Esophagus muscularis mucosa (tissue), 4 donors: ENCODE results near the gene MPZL1. TPM values are rescaled to one million over a fixed set of nuclear protein-coding genes. Genes with fewer than 3 reads are reported as not detected.

Source experiments
- DNase-seq: peaks from one replicate; pipeline ENCODE4 v3.0.0-alpha.2; 2017; ENCODE audit errors: extremely low spot score
- H3K27ac ChIP-seq, 4 donors: fragments of 200-600 bp; sonication (generic); replicated peaks in 1 of 4; 1 replicate in 3 of 4; 2 replicates in 1 of 4; pipeline ENCODE4 v1.5.1; 2016 to 2019; ENCODE audit warnings: mild to moderate bottlenecking in 1 of 4
- H3K27me3 ChIP-seq, 4 donors: fragments of 200-600 bp; sonication (generic); one replicate each; pipeline versions ENCODE4 v1.5.1 to v1.6.0; 2016 to 2019
- H3K36me3 ChIP-seq, 4 donors: fragments of 200-600 bp; sonication (generic); one replicate each; pipeline ENCODE4 v1.5.1; 2016 to 2019
- H3K4me1 ChIP-seq, 4 donors: fragments of 200-600 bp; sonication (generic); one replicate each; pipeline ENCODE4 v1.5.1; 2016 to 2019
- H3K4me3 ChIP-seq, 4 donors: fragments of 200-600 bp; sonication (generic); 1 replicate in 2 of 4; 2 replicates in 2 of 4; pipeline ENCODE4 v1.5.1; 2016 to 2019; ENCODE audit warnings: mild to moderate bottlenecking in 4 of 4, moderate library complexity in 1 of 4
- H3K9me3 ChIP-seq, 4 donors: fragments of 200-600 bp; sonication (generic); 1 replicate in 3 of 4; 2 replicates in 1 of 4; pipeline ENCODE4 v1.5.1; 2016 to 2019
- EP300 ChIP-seq: sonication (generic); formaldehyde crosslinking; IDR thresholded peaks from one replicate; pipeline ENCODE4 v1.6.1; 2017; ENCODE audit warnings: antibody characterized with exemption
- POLR2A ChIP-seq: fragments of 450-650 bp; IDR thresholded peaks from one replicate; pipeline ENCODE4 v1.6.1; 2017; ENCODE audit warnings: antibody characterized with exemption, moderate library complexity, mild to moderate bottlenecking, low read depth
- POLR2AphosphoS5 ChIP-seq, 2 donors: sonication (generic); formaldehyde crosslinking; IDR thresholded peaks; one replicate each; pipeline ENCODE4 v1.6.1; 2017; ENCODE audit warnings: antibody characterized with exemption in 2 of 2
- WGBS: methylation state at CpG from one replicate; pipeline ENCODE4 v1.1.5; 2018; 5-methylcytosine and 5-hydroxymethylcytosine counted together
- intact Hi-C: fragments of 100-400 bp; cut with DNase I; formaldehyde crosslinking; loops from one replicate; pipeline ENCODE4 v1.15.1; 2023
- total RNA-seq, 4 donors: library from RNA; depleted of rRNA; stranded (reverse); fragments of >200 nt; gene quantifications; one replicate each; pipeline versions ENCODE4 v1.1.0 to v1.2.1, GENCODE V29; 2016
- TF ChIP-seq, protein P1 (sequence below), 3 experiments: fragments of 200-600 bp in 2 of 3; fragments of 450-650 bp in 1 of 3; sonication (generic) in 2 of 3; IDR thresholded peaks; one replicate each; pipeline ENCODE4 v1.5.1; 2017 to 2019; ENCODE audit warnings: antibody characterized with exemption in 3 of 3, mild to moderate bottlenecking in 2 of 3, moderate library complexity in 1 of 3

The MPZL1 gene
- total RNA-seq, 4 donors from 2014 or later = 72.7 to 130 (median 107) TPM

- intact Hi-C loops = loop anchor here (10.0 kb wide), 1 partner anchor 409 kb away; no protein-coding TSS in a partner anchor
- H3K27me3 ChIP-seq = no peaks in the 10 kb centered on the region
- WGBS = 93% methylated on average over 4 of the region's 7 CpGs
- TF ChIP-seq EP300 = no peak
- H3K36me3 ChIP-seq = peaks cover 5 to 75% (median 51%) of the 10 kb centered on the region in 4 donors
- H3K9me3 ChIP-seq = no peaks in the 10 kb centered on the region
- no peak overlapping the region for H3K4me3 ChIP-seq
- H3K4me1 ChIP-seq = peaks cover 0 to 21% (median 9%) of the 10 kb centered on the region in 4 donors
- DNase-seq = no peak
- H3K27ac ChIP-seq = no peak overlapping the region
These were observed 28.2 kb upstream of the MPZL1 start for GRCh38 chr1:167693425-167694045.

GRCh38 chr1:167694691-167695090 is 27.1 kb upstream of the MPZL1 start:
- Histone ChIP-seq H3K27me3 (no peaks in the 10 kb centered on the region), H3K9me3 (no peaks in the 10 kb centered on the region), H3K27ac (no peak overlapping the region), H3K36me3 (peaks cover 5 to 85% (median 57%) of the 10 kb centered on the region in 4 donors), H3K4me3 (no peak overlapping the region), H3K4me1 (peaks cover 0 to 19% (median 8%) of the 10 kb centered on the region in 4 donors)
- WGBS = 82% methylated on average over 2 of the region's 2 CpGs
- no peak for DNase-seq
- intact Hi-C loops = loop anchor here (10.0 kb wide), 1 partner anchor 410 kb away; no protein-coding TSS in a partner anchor
- TF ChIP-seq, protein P1, sequence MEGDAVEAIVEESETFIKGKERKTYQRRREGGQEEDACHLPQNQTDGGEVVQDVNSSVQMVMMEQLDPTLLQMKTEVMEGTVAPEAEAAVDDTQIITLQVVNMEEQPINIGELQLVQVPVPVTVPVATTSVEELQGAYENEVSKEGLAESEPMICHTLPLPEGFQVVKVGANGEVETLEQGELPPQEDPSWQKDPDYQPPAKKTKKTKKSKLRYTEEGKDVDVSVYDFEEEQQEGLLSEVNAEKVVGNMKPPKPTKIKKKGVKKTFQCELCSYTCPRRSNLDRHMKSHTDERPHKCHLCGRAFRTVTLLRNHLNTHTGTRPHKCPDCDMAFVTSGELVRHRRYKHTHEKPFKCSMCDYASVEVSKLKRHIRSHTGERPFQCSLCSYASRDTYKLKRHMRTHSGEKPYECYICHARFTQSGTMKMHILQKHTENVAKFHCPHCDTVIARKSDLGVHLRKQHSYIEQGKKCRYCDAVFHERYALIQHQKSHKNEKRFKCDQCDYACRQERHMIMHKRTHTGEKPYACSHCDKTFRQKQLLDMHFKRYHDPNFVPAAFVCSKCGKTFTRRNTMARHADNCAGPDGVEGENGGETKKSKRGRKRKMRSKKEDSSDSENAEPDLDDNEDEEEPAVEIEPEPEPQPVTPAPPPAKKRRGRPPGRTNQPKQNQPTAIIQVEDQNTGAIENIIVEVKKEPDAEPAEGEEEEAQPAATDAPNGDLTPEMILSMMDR (IDR thresholded peaks at IDR 0.05) = no peak
- TF ChIP-seq POLR2AphosphoS5 (IDR thresholded peaks at IDR 0.05) = no peak
- no peak for TF ChIP-seq POLR2A
- TF ChIP-seq EP300 = no peak

DNA sequence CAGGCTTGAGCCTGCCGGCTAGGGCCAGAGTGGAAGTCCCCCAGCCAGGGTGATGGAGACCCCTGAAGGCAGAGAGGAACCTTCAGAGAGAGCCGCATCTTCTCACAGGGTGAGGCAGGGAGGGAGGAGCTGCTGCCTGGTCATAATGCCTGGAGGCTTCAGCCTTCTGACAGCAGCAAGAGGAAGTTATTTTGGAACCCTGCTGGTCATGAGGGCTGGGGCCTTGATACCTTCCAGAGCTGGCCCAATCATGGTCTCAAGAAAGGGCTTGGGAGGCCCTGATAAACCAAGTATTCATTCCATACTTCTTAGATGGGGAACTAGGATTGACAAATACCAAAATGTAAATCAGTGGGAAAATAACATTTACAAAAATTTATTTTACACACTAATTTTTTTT is 26.6 kb upstream of the MPZL1 start:
- TF ChIP-seq, protein P1 (IDR thresholded peaks at IDR 0.05) = no peak
- TF ChIP-seq POLR2AphosphoS5 (IDR thresholded peaks at IDR 0.05) (no peak), EP300 (no peak), POLR2A (no peak)
- 85% methylated on average over 2 of the region's 2 CpGs for WGBS
- H3K27ac ChIP-seq = no peak overlapping the region
- H3K4me3 ChIP-seq = no peak overlapping the region
- H3K4me1 ChIP-seq = peaks cover 0 to 19% (median 8%) of the 10 kb centered on the region in 4 donors
- no peak for DNase-seq
- H3K36me3 ChIP-seq = peaks cover 5 to 85% (median 54%) of the 10 kb centered on the region in 4 donors
- no peaks in the 10 kb centered on the region for H3K9me3 ChIP-seq
- H3K27me3 ChIP-seq = no peaks in the 10 kb centered on the region
- intact Hi-C loops = loop anchor here (10.0 kb wide), 1 partner anchor 410 kb away; no protein-coding TSS in a partner anchor

- intact Hi-C loops = loop anchor here (10.0 kb wide), 1 partner anchor 411 kb away; no protein-coding TSS in a partner anchor
- peaks cover 0 to 19% (median 8%) of the 10 kb centered on the region in 4 donors for H3K4me1 ChIP-seq
- WGBS = 89% methylated on average over 5 of the region's 7 CpGs
- H3K36me3 ChIP-seq = peaks cover 0 to 78% (median 46%) of the 10 kb centered on the region in 4 donors
- H3K9me3 ChIP-seq = no peaks in the 10 kb centered on the region
- H3K4me3 ChIP-seq = no peak overlapping the region
- no peak overlapping the region for H3K27ac ChIP-seq
- DNase-seq = no peak
- TF ChIP-seq EP300 (no peak), POLR2AphosphoS5 (IDR thresholded peaks at IDR 0.05) (no peak), POLR2A (no peak)
- TF ChIP-seq, protein P1 (IDR thresholded peaks at IDR 0.05) = no peak
- no peaks in the 10 kb centered on the region for H3K27me3 ChIP-seq
These were observed 25.8 kb upstream of the MPZL1 start for GRCh38 chr1:167695756-167696561.

DNA sequence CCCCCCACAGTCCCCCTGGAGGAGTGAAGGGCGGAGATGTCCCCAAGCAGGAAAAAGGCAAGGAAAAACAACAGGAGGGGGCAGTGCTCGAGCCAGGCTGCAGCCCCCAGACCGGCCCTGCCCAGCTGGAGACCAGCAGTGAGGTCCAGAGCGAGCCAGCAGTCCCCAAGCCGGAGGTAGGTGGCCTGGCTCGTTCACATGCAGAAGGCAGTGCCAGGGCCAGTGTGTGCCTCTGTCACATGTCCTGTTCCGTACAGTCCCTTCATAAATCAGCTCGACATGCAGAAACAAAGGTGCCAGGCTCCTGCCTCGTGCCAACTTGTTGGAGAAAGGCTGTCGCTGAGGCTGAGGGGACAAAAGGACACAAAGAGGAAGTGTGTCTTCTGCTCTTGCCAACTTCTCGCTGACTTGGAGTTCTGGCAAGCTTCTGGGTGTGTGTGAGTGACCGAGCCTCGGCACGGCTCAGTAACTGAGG is 24.1 kb upstream of the MPZL1 start:
- H3K4me1 ChIP-seq = peaks cover 0 to 19% (median 8%) of the 10 kb centered on the region in 4 donors
- no peak for DNase-seq
- H3K27ac ChIP-seq = no peak overlapping the region
- intact Hi-C loops = loop anchor here (10.0 kb wide), 1 partner anchor 413 kb away; no protein-coding TSS in a partner anchor
- H3K36me3 ChIP-seq = peaks cover 0 to 74% (median 38%) of the 10 kb centered on the region in 4 donors
- TF ChIP-seq, protein P1 (IDR thresholded peaks at IDR 0.05) = no peak
- no peak for TF ChIP-seq EP300
- TF ChIP-seq POLR2A = no peak
- TF ChIP-seq POLR2AphosphoS5 (IDR thresholded peaks at IDR 0.05) = no peak
- 60% methylated on average over 14 of the region's 14 CpGs for WGBS
- H3K9me3 ChIP-seq = no peaks in the 10 kb centered on the region
- H3K4me3 ChIP-seq = no peak overlapping the region
- no peaks in the 10 kb centered on the region for H3K27me3 ChIP-seq
